ENCODE results near the gene TMEM17. TPM values are rescaled to one million over a fixed set of nuclear protein-coding genes. Genes with fewer than 3 reads are reported as not detected.

TMEM17 gene
- polyA plus RNA-seq, 1 of the 3 experiments (the other 2 are of a cell fraction) = 5.5 TPM

GRCh38 chr2:62461017-62461553 lies 44.9 kb downstream of the TMEM17 start:
- Histone ChIP-seq H3K27me3 (ENCODE audit: insufficient read depth) (no peaks in the 10 kb centered on the region), H3K4me3 (ENCODE audit: low read depth in 2 of 2, low read length in 1 of 2) (no peak overlapping the region), H3K27ac (ENCODE audit: low read depth in 2 of 2, low read length in 1 of 2) (0 out of 4 replicates have a peak overlapping the region, but pooled peaks of 1 of the 2 experiments have one; percentile 8), H3K9ac (no peak overlapping the region), H3K4me2 (no peak overlapping the region), H3K36me3 (replicated peaks in 1 of 2; ENCODE audit: control insufficient read depth in 1 of 2, insufficient read depth in 2 of 2, low read length in 1 of 2) (no peaks in the 10 kb centered on the region), H2AFZ (ENCODE audit: low read depth) (no peak overlapping the region), H3K9me3 (no peaks in the 10 kb centered on the region), H3F3A (replicated peaks; ENCODE audit: insufficient read depth) (no peaks in the 10 kb centered on the region), H3K9me2 (no peaks in the 10 kb centered on the region), H3K4me1 (ENCODE audit: control insufficient read depth in 1 of 2, insufficient read depth in 2 of 2, low read depth in 1 of 2, low read length in 1 of 2) (peaks cover 0 to 12% of the 10 kb centered on the region in 2 experiments; a peak in 1 of 4 replicates), H3K79me2 (ENCODE audit: insufficient read depth) (no peaks in the 10 kb centered on the region), H4K20me1 (ENCODE audit: insufficient read depth) (no peaks in the 10 kb centered on the region)
- DNase-seq = no peak
- CTCF ChIA-PET = interaction anchor here (0.9 to 14.0 kb wide), 2 partner anchors 13 to 312 kb away, joined by 3 to 304 read pairs; no protein-coding TSS in a partner anchor
- TF ChIP-seq USF1 (IDR thresholded peaks at IDR 0.05; ENCODE audit: borderline replicate concordance, low read depth) (no peak), GABPA (IDR thresholded peaks at IDR 0.05; ENCODE audit: low read depth) (no peak), GATA2 (CRISPR knock-in tag; IDR thresholded peaks at IDR 0.05) (no peak), NFIC (IDR thresholded peaks at IDR 0.05; ENCODE audit: borderline replicate concordance) (no peak), TAF1 (IDR thresholded peaks at IDR 0.05; ENCODE audit: borderline replicate concordance, low read depth, low read length) (no peak), EZH2phosphoT487 (IDR thresholded peaks at IDR 0.05; ENCODE audit: borderline replicate concordance, low read depth) (no peak), RXRA (IDR thresholded peaks at IDR 0.05; ENCODE audit: borderline replicate concordance, low read depth) (no peak), TEAD4 (IDR thresholded peaks at IDR 0.05; ENCODE audit: borderline replicate concordance, insufficient read depth) (no peak), CHD2 (IDR thresholded peaks at IDR 0.05; ENCODE audit: low read length, partially characterized antibody) (no peak), SMC3 (IDR thresholded peaks at IDR 0.05; ENCODE audit: low read depth, low read length) (no peak), CTCF (IDR thresholded peaks at IDR 0.05) (no peak), RCOR1 (IDR thresholded peaks at IDR 0.05; ENCODE audit: low read length) (no peak), REST (IDR thresholded peaks at IDR 0.05; ENCODE audit: low read depth, low read length) (no peak), EP300 (IDR thresholded peaks at IDR 0.05; ENCODE audit: borderline replicate concordance in 1 of 2, low read depth in 1 of 2, low read length in 1 of 2) (no peak), JUND (IDR thresholded peaks at IDR 0.05) (no peak), NRF1 (IDR thresholded peaks at IDR 0.05; ENCODE audit: low read depth, low read length) (no peak)
- 97% methylated on average over 4 of the region's 4 CpGs for WGBS (ENCODE audit: low lambda C conversion rate)
- POLR2A ChIA-PET = no interaction called here

All from SK-N-SH (cell line).